A549 treated with ZK216348 at 1 μM for 4 hours (cell line): ENCODE measurements around the gene CACNA1G. TPM values are rescaled to one million over a fixed set of nuclear protein-coding genes. Genes with fewer than 3 reads are reported as not detected.

ENCODE experiments used
- total RNA-seq: library from RNA; stranded (reverse); fragments of 200-300 nt; extraction: Qiagen RNA extraction; gene quantifications from 5 replicates; pipeline ENCODE4 v1.2.3, GENCODE V29; 2022; ENCODE audit warnings: low read depth

CACNA1G gene
- total RNA-seq, result 1.9 to 5.0 TPM (median 4.9 TPM) in 5 replicates

GRCh38 chr17:50560185-50560824 lies at the start of gene CACNA1G:
CACNA1G (plus strand) TSS chr17:50560715; CDS start chr17:50561460, 745 bp downstream.

GRCh38 chr17:50532452-50533024 lies 28.0 kb upstream of the CACNA1G start, which contains the start of gene EPN3:
EPN3 (plus strand) TSS chr17:50532735; CDS start chr17:50536557, 3,822 bp downstream.

GRCh38 chr17:50547035-50547735 lies 13.3 kb upstream of the CACNA1G start, which contains the start of gene SPATA20:
SPATA20 (plus strand) TSS chr17:50547174; CDS start chr17:50547209, 35 bp downstream.

GRCh38 chr17:50634224-50634914 lies 73.9 kb downstream of the CACNA1G start, which contains the start of gene ABCC3:
ABCC3 (plus strand) TSS chr17:50634881; CDS start chr17:50634937, 56 bp downstream.

Other genes starting within 250 kb of the CACNA1G start
- 14.3 to 25.7 TPM (median 23.4 TPM) in 5 replicates for gene XYLT2, start 214.6 kb upstream of the CACNA1G start, total RNA-seq
- gene MRPL27, start 187.5 kb upstream of the CACNA1G start, total RNA-seq, result 135 to 161 TPM (median 145 TPM) in 5 replicates
- 14.1 to 17.0 TPM (median 15.3 TPM) in 5 replicates for gene EME1, start 187.5 kb upstream of the CACNA1G start, total RNA-seq
- 228 to 243 TPM (median 236 TPM) in 5 replicates for gene LRRC59, start 163.2 kb upstream of the CACNA1G start, total RNA-seq
- 11.3 to 16.0 TPM (median 13.0 TPM) in 5 replicates for gene ACSF2, start 134.5 kb upstream of the CACNA1G start, total RNA-seq
- not detected in 5 replicates for gene CHAD, start 91.8 kb upstream of the CACNA1G start, total RNA-seq
- 25.1 to 38.8 TPM (median 35.6 TPM) in 5 replicates for gene RSAD1, start 81.9 kb upstream of the CACNA1G start, total RNA-seq
- 0.08 to 1.1 TPM (median 0.53 TPM) in 5 replicates for gene MYCBPAP, start 52.3 kb upstream of the CACNA1G start, total RNA-seq
- 0.16 to 0.28 TPM (median 0.20 TPM) in 4 of 5 replicates, not detected in the other for gene EPN3, start 28.0 kb upstream of the CACNA1G start, total RNA-seq
- 53.1 to 95.8 TPM (median 80.4 TPM) in 5 replicates for gene SPATA20, start 13.5 kb upstream of the CACNA1G start, total RNA-seq
- 97.9 to 174 TPM (median 149 TPM) in 5 replicates for gene ABCC3, start 74.2 kb downstream of the CACNA1G start, total RNA-seq
- 41.4 to 53.6 TPM (median 47.0 TPM) in 5 replicates for gene ANKRD40, start 147.2 kb downstream of the CACNA1G start, total RNA-seq
- 77.3 to 174 TPM (median 89.9 TPM) in 5 replicates for gene LUC7L3, start 158.9 kb downstream of the CACNA1G start, total RNA-seq
- not detected in 5 replicates for gene ANKRD40CL, start 206.8 kb downstream of the CACNA1G start, total RNA-seq